HepG2 (cell line): Measurements from ENCODE around the gene SPC24. TPM values are rescaled to one million over a fixed set of nuclear protein-coding genes. Genes with fewer than 3 reads are reported as not detected.

Source experiments
- DRAP1 ChIP-seq: IDR thresholded peaks from 2 replicates; pipeline ENCODE4 v1.6.1; 2016; ENCODE audit warnings: missing genetic modification reagents, missing compliant biosample characterization
- GABPB1 ChIP-seq: IDR thresholded peaks from 2 replicates; pipeline ENCODE4 v1.6.1; 2016; ENCODE audit warnings: mild to moderate bottlenecking, missing genetic modification reagents, moderate library complexity, missing compliant biosample characterization
- HMG20B ChIP-seq: conservative IDR thresholded peaks from 2 replicates; pipeline ENCODE4 v1.6.1; 2016; ENCODE audit warnings: missing genetic modification reagents, missing compliant biosample characterization
- HNF4A ChIP-seq: sonication (generic); formaldehyde crosslinking; IDR thresholded peaks from 2 replicates; pipeline ENCODE4 v1.4.0; 2020; ENCODE audit warnings: missing genetic modification reagents
- MAZ ChIP-seq, 2 experiments: sonication (generic) in 1 of 2; formaldehyde crosslinking in 1 of 2; IDR thresholded peaks; 2 replicates each; pipeline versions ENCODE4 v1.5.0 to v1.6.1; 2012 to 2020; ENCODE audit warnings: low read depth in 2 of 2, mild to moderate bottlenecking in 2 of 2, borderline replicate concordance in 1 of 2, improper control_type of control experiment in 1 of 2, low read length in 1 of 2, missing genetic modification reagents in 1 of 2, moderate library complexity in 1 of 2
- MEF2D ChIP-seq: sonication (generic); formaldehyde crosslinking; IDR thresholded peaks from 2 replicates; pipeline ENCODE4 v1.5.1; 2020; ENCODE audit warnings: mild to moderate bottlenecking, missing genetic modification reagents
- NFRKB ChIP-seq: fragments of 450-650 bp; IDR thresholded peaks from 2 replicates; pipeline ENCODE4 v1.6.1; 2017
- NPAS2 ChIP-seq: sonication (generic); formaldehyde crosslinking; IDR thresholded peaks from 2 replicates; pipeline ENCODE4 v1.8.0; 2022; ENCODE audit warnings: mild to moderate bottlenecking, missing genetic modification reagents, borderline replicate concordance
- PAWR ChIP-seq: sonication (generic); formaldehyde crosslinking; IDR thresholded peaks from 2 replicates; pipeline ENCODE4 v1.4.0; 2020; ENCODE audit warnings: missing genetic modification reagents, mild to moderate bottlenecking, borderline replicate concordance
- PCBP1 ChIP-seq: fragments of 200-400 bp; formaldehyde crosslinking; IDR thresholded peaks from 2 replicates; pipeline ENCODE4 v1.6.1; 2017; ENCODE audit warnings: mild to moderate bottlenecking, low read depth, low read length, borderline replicate concordance
- PHF5A ChIP-seq: IDR thresholded peaks from one replicate; pipeline ENCODE4 v1.6.1; 2018; ENCODE audit warnings: low read depth, missing genetic modification reagents; ENCODE audit not compliant: unreplicated experiment
- RARG ChIP-seq: sonication (generic); formaldehyde crosslinking; IDR thresholded peaks from 2 replicates; pipeline ENCODE4 v1.4.0; 2020; ENCODE audit warnings: low read depth, mild to moderate bottlenecking, missing genetic modification reagents
- SP1 ChIP-seq, 2 experiments: fragments of 450-650 bp in 1 of 2; sonication (generic) in 1 of 2; formaldehyde crosslinking in 1 of 2; IDR thresholded peaks; 2 replicates each; pipeline versions ENCODE4 v1.4.0 to v1.6.1; 2016 to 2020; ENCODE audit warnings: missing genetic modification reagents in 1 of 2
- SP2 ChIP-seq: sonication (generic); formaldehyde crosslinking; IDR thresholded peaks from 2 replicates; pipeline ENCODE4 v1.5.1; 2020; ENCODE audit warnings: mild to moderate bottlenecking, missing genetic modification reagents
- THAP11 ChIP-seq: IDR thresholded peaks from 2 replicates; pipeline ENCODE4 v1.6.1; 2016; ENCODE audit warnings: missing biosample characterization, missing genetic modification reagents
- THRA ChIP-seq: sonication (generic); formaldehyde crosslinking; IDR thresholded peaks from 2 replicates; pipeline ENCODE4 v1.4.0; 2020; ENCODE audit warnings: missing genetic modification reagents, borderline replicate concordance
- ZFP41 ChIP-seq: sonication (generic); formaldehyde crosslinking; IDR thresholded peaks from 2 replicates; pipeline ENCODE4 v1.4.0; 2020; ENCODE audit warnings: mild to moderate bottlenecking, missing genetic modification reagents, borderline replicate concordance
- ZNF17 ChIP-seq: sonication (generic); formaldehyde crosslinking; IDR thresholded peaks from 2 replicates; pipeline ENCODE4 v1.5.0; 2020; ENCODE audit warnings: mild to moderate bottlenecking, missing genetic modification reagents
- ZNF282 ChIP-seq: fragments of 450-650 bp; IDR thresholded peaks from 2 replicates; pipeline ENCODE4 v1.6.1; 2018; ENCODE audit not compliant: partially characterized antibody
- ZNF33A ChIP-seq: sonication (generic); formaldehyde crosslinking; IDR thresholded peaks from 2 replicates; pipeline ENCODE4 v1.5.1; 2020; ENCODE audit warnings: missing genetic modification reagents, mild to moderate bottlenecking, moderate library complexity, borderline replicate concordance
- ZNF782 ChIP-seq: sonication (generic); formaldehyde crosslinking; IDR thresholded peaks from 2 replicates; pipeline ENCODE4 v1.4.0; 2020; ENCODE audit warnings: missing genetic modification reagents, mild to moderate bottlenecking, borderline replicate concordance
- ZNF883 ChIP-seq: sonication (generic); formaldehyde crosslinking; IDR thresholded peaks from 2 replicates; pipeline ENCODE4 v1.5.1; 2020; ENCODE audit warnings: mild to moderate bottlenecking, missing genetic modification reagents; ENCODE audit errors: not compliant biosample characterization
- polyA plus RNA-seq, 8 experiments: library from polyadenylated mRNA; depleted of rRNA in 3 of 8; stranded (reverse) in 7 of 8; unstranded in 1 of 8; fragments of >200 nt; fragmentation: Illumina TruSeq in 4 of 8; extraction: Trizol in 4 of 8; gene quantifications; 2 replicates each; pipeline versions ENCODE4 v1.2.1 to v1.2.3, GENCODE V29; 2011 to 2016; ENCODE audit warnings: low read depth in 4 of 8, missing spikeins in 1 of 8, mixed read lengths in 1 of 8; ENCODE audit not compliant: insufficient read depth in 1 of 8
- total RNA-seq, 5 experiments: library from RNA; depleted of rRNA; stranded (reverse); fragments of >200 nt; fragmentation: Illumina TruSeq; extraction: Trizol; gene quantifications; 2 replicates each; pipeline ENCODE4 v1.2.3, GENCODE V29; 2016; ENCODE audit warnings: low read depth in 1 of 5
- TF ChIP-seq, protein P1 (sequence below): sonication (generic); formaldehyde crosslinking; IDR thresholded peaks from 2 replicates; pipeline ENCODE4 v1.8.0; 2022; ENCODE audit warnings: missing genetic modification reagents, mild to moderate bottlenecking, moderate library complexity, borderline replicate concordance
- TF ChIP-seq, protein P2 (sequence below): IDR thresholded peaks from 2 replicates; pipeline ENCODE4 v1.6.1; 2016; ENCODE audit warnings: missing compliant biosample characterization, missing genetic modification reagents, borderline replicate concordance

SPC24 gene
- total and polyA plus RNA-seq, 2 of the 13 experiments (the other 11 are each of a cell fraction or from before 2014, with no cell fraction given): 10.0 to 46.2 TPM

DNA sequence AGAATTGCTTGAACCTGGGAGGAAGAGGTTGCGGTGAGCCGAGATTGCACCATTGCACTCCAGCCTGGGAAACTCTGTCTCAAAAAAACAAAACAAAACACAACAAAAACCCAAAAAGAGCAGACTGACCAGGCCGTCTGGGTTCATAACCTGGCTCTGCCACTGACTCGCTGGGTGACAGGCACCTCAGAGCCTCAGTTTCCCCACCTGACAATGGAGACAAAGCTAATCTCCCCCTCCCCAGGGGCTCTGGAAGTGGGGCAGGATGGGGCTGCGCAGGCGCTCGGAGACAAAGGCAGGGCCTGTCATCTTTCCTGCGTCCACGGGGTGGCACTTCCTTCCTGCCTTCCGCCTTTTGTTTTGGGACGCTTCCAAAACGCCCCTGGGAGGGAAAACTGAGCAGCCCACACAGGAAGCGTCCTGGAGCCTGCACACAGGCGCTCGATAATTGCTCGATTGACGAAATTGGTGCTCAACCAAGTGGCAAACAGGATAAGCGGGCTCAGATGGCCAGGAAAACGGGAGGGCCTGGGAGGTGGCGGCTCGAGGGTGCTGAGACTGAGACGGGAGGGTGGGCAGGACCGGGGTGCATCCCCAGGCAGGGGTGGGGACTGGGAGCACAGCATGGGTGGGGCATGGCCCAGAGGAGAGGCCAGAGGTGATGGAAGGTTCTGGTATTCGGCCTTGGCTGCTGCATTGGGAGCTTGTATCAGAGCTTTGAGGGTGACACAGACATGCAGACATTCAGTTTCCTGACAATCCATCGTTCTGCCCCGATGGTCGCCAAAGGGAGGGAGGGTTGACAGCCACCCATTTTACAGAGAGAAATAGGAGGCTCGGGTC, 17.8 kb downstream of the SPC24 start (continued):
- TF ChIP-seq, protein P1, sequence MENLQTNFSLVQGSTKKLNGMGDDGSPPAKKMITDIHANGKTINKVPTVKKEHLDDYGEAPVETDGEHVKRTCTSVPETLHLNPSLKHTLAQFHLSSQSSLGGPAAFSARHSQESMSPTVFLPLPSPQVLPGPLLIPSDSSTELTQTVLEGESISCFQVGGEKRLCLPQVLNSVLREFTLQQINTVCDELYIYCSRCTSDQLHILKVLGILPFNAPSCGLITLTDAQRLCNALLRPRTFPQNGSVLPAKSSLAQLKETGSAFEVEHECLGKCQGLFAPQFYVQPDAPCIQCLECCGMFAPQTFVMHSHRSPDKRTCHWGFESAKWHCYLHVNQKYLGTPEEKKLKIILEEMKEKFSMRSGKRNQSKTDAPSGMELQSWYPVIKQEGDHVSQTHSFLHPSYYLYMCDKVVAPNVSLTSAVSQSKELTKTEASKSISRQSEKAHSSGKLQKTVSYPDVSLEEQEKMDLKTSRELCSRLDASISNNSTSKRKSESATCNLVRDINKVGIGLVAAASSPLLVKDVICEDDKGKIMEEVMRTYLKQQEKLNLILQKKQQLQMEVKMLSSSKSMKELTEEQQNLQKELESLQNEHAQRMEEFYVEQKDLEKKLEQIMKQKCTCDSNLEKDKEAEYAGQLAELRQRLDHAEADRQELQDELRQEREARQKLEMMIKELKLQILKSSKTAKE: no peak
- TF ChIP-seq RARG (CRISPR knock-in tag) (no peak), HMG20B (CRISPR knock-in tag) (0 out of 2 replicates have a peak, but pooled peaks have one; percentile 14), NFRKB (no peak), MEF2D (CRISPR knock-in tag) (peak; percentile 17; the same call in 1 of the 2 replicates), ZNF883 (CRISPR knock-in tag) (peak; percentile 35), NPAS2 (CRISPR knock-in tag) (no peak), GABPB1 (CRISPR knock-in tag) (peak; percentile 55), SP1 (IDR thresholded peaks at IDR 0.05) (no peak), SP1 (CRISPR knock-in tag; IDR thresholded peaks at IDR 0.05) (no peak), HNF4A (no peak), ZFP41 (no peak), THAP11 (CRISPR knock-in tag) (peak; percentile 27; the same call in 1 of the 2 replicates), THRA (CRISPR knock-in tag) (peak; percentile 41; the same call in 1 of the 2 replicates), ZNF17 (CRISPR knock-in tag) (no peak), MAZ (IDR thresholded peaks at IDR 0.05; ENCODE audit: borderline replicate concordance, low read depth, low read length) (peak; percentile 75; the same call in 1 of the 2 replicates), MAZ (CRISPR knock-in tag; IDR thresholded peaks at IDR 0.05; ENCODE audit: low read depth) (0 out of 2 replicates have a peak, but pooled peaks have one; percentile 41), SP2 (CRISPR knock-in tag) (no peak), PCBP1 (no peak), ZNF282 (no peak), ZNF782 (CRISPR knock-in tag) (no peak), PHF5A (peak; percentile 26), ZNF33A (no peak), PAWR (CRISPR knock-in tag) (no peak), DRAP1 (no peak)
- TF ChIP-seq, protein P2, sequence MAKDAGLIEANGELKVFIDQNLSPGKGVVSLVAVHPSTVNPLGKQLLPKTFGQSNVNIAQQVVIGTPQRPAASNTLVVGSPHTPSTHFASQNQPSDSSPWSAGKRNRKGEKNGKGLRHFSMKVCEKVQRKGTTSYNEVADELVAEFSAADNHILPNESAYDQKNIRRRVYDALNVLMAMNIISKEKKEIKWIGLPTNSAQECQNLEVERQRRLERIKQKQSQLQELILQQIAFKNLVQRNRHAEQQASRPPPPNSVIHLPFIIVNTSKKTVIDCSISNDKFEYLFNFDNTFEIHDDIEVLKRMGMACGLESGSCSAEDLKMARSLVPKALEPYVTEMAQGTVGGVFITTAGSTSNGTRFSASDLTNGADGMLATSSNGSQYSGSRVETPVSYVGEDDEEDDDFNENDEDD: peak; percentile 69
